Measurements from ENCODE around the gene DPP4.

The DPP4 gene

GRCh38 chr2:162074632-162074895 lies 549 bp upstream of the DPP4 start:
- Histone ChIP-seq H3K4me1 (ENCODE audit: control extremely low read depth in 1 of 4, control insufficient read depth in 4 of 4, insufficient read depth in 4 of 4, low read length in 3 of 4) (peaks cover 0 to 16% (median 13%) of the 10 kb centered on the region in 4 experiments), H3K27me3 (replicated peaks in 2 of 5; ENCODE audit: control insufficient read depth in 4 of 5, insufficient read depth in 5 of 5, low read length in 4 of 5) (peaks cover 0 to 20% (median 8%) of the 10 kb centered on the region in 5 experiments), H3K9me3 (ENCODE audit: control extremely low read depth in 1 of 5, control insufficient read depth in 4 of 5, insufficient read depth in 2 of 5, low read depth in 1 of 5, low read length in 4 of 5) (peaks cover 0 to 9% (median 5%) of the 10 kb centered on the region in 5 experiments), H3K36me3 (ENCODE audit: control insufficient read depth in 4 of 4, insufficient read depth in 4 of 4, low read length in 3 of 4) (no peaks in the 10 kb centered on the region), H3K27ac (ENCODE audit: insufficient read depth in 1 of 2, low read depth in 1 of 2, low read length in 2 of 2, poor library complexity in 1 of 2, severe bottlenecking in 2 of 2) (no peak overlapping the region), H3K4me3 (ENCODE audit: control insufficient read depth in 1 of 7, extremely low read depth in 1 of 7, insufficient read depth in 4 of 7, low read depth in 2 of 7, low read length in 6 of 7) (peak overlapping the region in 6 of 7 experiments; percentile 53 to 81 (median 73))
- CTCF ChIA-PET, result interaction anchor here (1.2 kb wide), 1 partner anchor 13 kb away, joined by 3 read pairs; no protein-coding TSS in a partner anchor
- DNase-seq, result peak in 1 of 3 donors; percentile 8
- POLR2A ChIA-PET, result no interaction called here
- 54% methylated on average over 2 of the region's 2 CpGs for WGBS (ENCODE audit: insufficient coverage)

GRCh38 chr2:162072976-162073887 lies 783 bp downstream of the DPP4 start:
- POLR2A ChIA-PET, result no interaction called here
- WGBS (ENCODE audit: insufficient coverage), result 30% methylated on average over 34 of the region's 37 CpGs
- peaks cover 0 to 2% (median 0%) of the 10 kb centered on the region in 5 experiments for H3K9me3 ChIP-seq (ENCODE audit: control extremely low read depth in 1 of 5, control insufficient read depth in 4 of 5, insufficient read depth in 2 of 5, low read depth in 1 of 5, low read length in 4 of 5)
- CTCF ChIA-PET, result interaction anchor here (1.2 kb wide), 1 partner anchor 14 kb away, joined by 3 read pairs; no protein-coding TSS in a partner anchor
- peak overlapping the region; percentile 37 to 81 (median 67) for H3K4me3 ChIP-seq (ENCODE audit: control insufficient read depth in 1 of 7, extremely low read depth in 1 of 7, insufficient read depth in 4 of 7, low read depth in 2 of 7, low read length in 6 of 7)
- H3K36me3 ChIP-seq (ENCODE audit: control insufficient read depth in 4 of 4, insufficient read depth in 4 of 4, low read length in 3 of 4), result no peaks in the 10 kb centered on the region
- peaks cover 0 to 20% (median 8%) of the 10 kb centered on the region in 5 experiments for H3K27me3 ChIP-seq (replicated peaks in 2 of 5; ENCODE audit: control insufficient read depth in 4 of 5, insufficient read depth in 5 of 5, low read length in 4 of 5)
- peaks cover 0 to 16% (median 13%) of the 10 kb centered on the region in 4 experiments for H3K4me1 ChIP-seq (ENCODE audit: control extremely low read depth in 1 of 4, control insufficient read depth in 4 of 4, insufficient read depth in 4 of 4, low read length in 3 of 4)
- peak; percentile 2 to 29 (median 17) for DNase-seq
- no peak overlapping the region for H3K27ac ChIP-seq (ENCODE audit: insufficient read depth in 1 of 2, low read depth in 1 of 2, low read length in 2 of 2, poor library complexity in 1 of 2, severe bottlenecking in 2 of 2)

- CTCF ChIA-PET, result interaction anchor here (0.9 kb wide), 1 partner anchor 30 kb away, joined by 3 read pairs; no protein-coding TSS in a partner anchor
- POLR2A ChIA-PET, result no interaction called here
- Histone ChIP-seq H3K27me3 (replicated peaks in 2 of 5; ENCODE audit: control insufficient read depth in 4 of 5, insufficient read depth in 5 of 5, low read length in 4 of 5) (peaks cover 0 to 20% (median 8%) of the 10 kb centered on the region in 5 experiments), H3K27ac (ENCODE audit: insufficient read depth in 1 of 2, low read depth in 1 of 2, low read length in 2 of 2, poor library complexity in 1 of 2, severe bottlenecking in 2 of 2) (no peak overlapping the region), H3K9me3 (ENCODE audit: control extremely low read depth in 1 of 5, control insufficient read depth in 4 of 5, insufficient read depth in 2 of 5, low read depth in 1 of 5, low read length in 4 of 5) (no peaks in the 10 kb centered on the region), H3K4me1 (ENCODE audit: control extremely low read depth in 1 of 4, control insufficient read depth in 4 of 4, insufficient read depth in 4 of 4, low read length in 3 of 4) (peaks cover 0 to 16% (median 13%) of the 10 kb centered on the region in 4 experiments), H3K36me3 (ENCODE audit: control insufficient read depth in 4 of 4, insufficient read depth in 4 of 4, low read length in 3 of 4) (no peaks in the 10 kb centered on the region), H3K4me3 (ENCODE audit: control insufficient read depth in 1 of 7, extremely low read depth in 1 of 7, insufficient read depth in 4 of 7, low read depth in 2 of 7, low read length in 6 of 7) (peak overlapping the region in 1 of 7 experiments; percentile 22)
- peak; percentile 1 to 18 (median 13) for DNase-seq
Measured at GRCh38 chr2:162072181-162072702, 1.8 kb downstream of the DPP4 start.

GRCh38 chr2:162071001-162071400 lies 3.0 kb downstream of the DPP4 start:
- Histone ChIP-seq H3K9me3 (ENCODE audit: control extremely low read depth in 1 of 5, control insufficient read depth in 4 of 5, insufficient read depth in 2 of 5, low read depth in 1 of 5, low read length in 4 of 5) (no peaks in the 10 kb centered on the region), H3K4me3 (ENCODE audit: control insufficient read depth in 1 of 7, extremely low read depth in 1 of 7, insufficient read depth in 4 of 7, low read depth in 2 of 7, low read length in 6 of 7) (no peak overlapping the region), H3K4me1 (ENCODE audit: control extremely low read depth in 1 of 4, control insufficient read depth in 4 of 4, insufficient read depth in 4 of 4, low read length in 3 of 4) (peaks cover 0 to 16% (median 13%) of the 10 kb centered on the region in 4 experiments), H3K27ac (ENCODE audit: insufficient read depth in 1 of 2, low read depth in 1 of 2, low read length in 2 of 2, poor library complexity in 1 of 2, severe bottlenecking in 2 of 2) (no peak overlapping the region), H3K27me3 (replicated peaks in 2 of 5; ENCODE audit: control insufficient read depth in 4 of 5, insufficient read depth in 5 of 5, low read length in 4 of 5) (peaks cover 0 to 20% (median 8%) of the 10 kb centered on the region in 5 experiments), H3K36me3 (ENCODE audit: control insufficient read depth in 4 of 4, insufficient read depth in 4 of 4, low read length in 3 of 4) (no peaks in the 10 kb centered on the region)
- ChIA-PET POLR2A (no interaction called here), CTCF (no interaction called here)
- WGBS (ENCODE audit: insufficient coverage), result 100% methylated on average over 2 of the region's 2 CpGs
- DNase-seq, result no peak

GRCh38 chr2:162070228-162070936 lies 3.6 kb downstream of the DPP4 start:
- no peaks in the 10 kb centered on the region for H3K9me3 ChIP-seq (ENCODE audit: control extremely low read depth in 1 of 5, control insufficient read depth in 4 of 5, insufficient read depth in 2 of 5, low read depth in 1 of 5, low read length in 4 of 5)
- H3K4me1 ChIP-seq (ENCODE audit: control extremely low read depth in 1 of 4, control insufficient read depth in 4 of 4, insufficient read depth in 4 of 4, low read length in 3 of 4), result peaks cover 0 to 16% (median 13%) of the 10 kb centered on the region in 4 experiments
- H3K4me3 ChIP-seq (ENCODE audit: control insufficient read depth in 1 of 7, extremely low read depth in 1 of 7, insufficient read depth in 4 of 7, low read depth in 2 of 7, low read length in 6 of 7), result no peak overlapping the region
- POLR2A ChIA-PET, result no interaction called here
- no peak overlapping the region for H3K27ac ChIP-seq (ENCODE audit: insufficient read depth in 1 of 2, low read depth in 1 of 2, low read length in 2 of 2, poor library complexity in 1 of 2, severe bottlenecking in 2 of 2)
- CTCF ChIA-PET, result no interaction called here
- WGBS (ENCODE audit: insufficient coverage), result 89% methylated on average over 1 of the region's 2 CpGs
- DNase-seq, result no peak
- peaks cover 0 to 18% (median 7%) of the 10 kb centered on the region in 5 experiments for H3K27me3 ChIP-seq (replicated peaks in 2 of 5; ENCODE audit: control insufficient read depth in 4 of 5, insufficient read depth in 5 of 5, low read length in 4 of 5)
- H3K36me3 ChIP-seq (ENCODE audit: control insufficient read depth in 4 of 4, insufficient read depth in 4 of 4, low read length in 3 of 4), result no peaks in the 10 kb centered on the region

GRCh38 chr2:162069267-162069903 lies 4.6 kb downstream of the DPP4 start:
- 100% methylated on average over 2 of the region's 4 CpGs for WGBS (ENCODE audit: insufficient coverage)
- ChIA-PET POLR2A (no interaction called here), CTCF (interaction anchor here (2.1 kb wide), 1 partner anchor 9 kb away, joined by 7 read pairs; no protein-coding TSS in a partner anchor)
- Histone ChIP-seq H3K4me3 (ENCODE audit: control insufficient read depth in 1 of 7, extremely low read depth in 1 of 7, insufficient read depth in 4 of 7, low read depth in 2 of 7, low read length in 6 of 7) (no peak overlapping the region), H3K36me3 (ENCODE audit: control insufficient read depth in 4 of 4, insufficient read depth in 4 of 4, low read length in 3 of 4) (no peaks in the 10 kb centered on the region), H3K27me3 (replicated peaks in 2 of 5; ENCODE audit: control insufficient read depth in 4 of 5, insufficient read depth in 5 of 5, low read length in 4 of 5) (peaks cover 0 to 9% (median 0%) of the 10 kb centered on the region in 5 experiments), H3K27ac (ENCODE audit: insufficient read depth in 1 of 2, low read depth in 1 of 2, low read length in 2 of 2, poor library complexity in 1 of 2, severe bottlenecking in 2 of 2) (no peak overlapping the region), H3K9me3 (ENCODE audit: control extremely low read depth in 1 of 5, control insufficient read depth in 4 of 5, insufficient read depth in 2 of 5, low read depth in 1 of 5, low read length in 4 of 5) (no peaks in the 10 kb centered on the region), H3K4me1 (ENCODE audit: control extremely low read depth in 1 of 4, control insufficient read depth in 4 of 4, insufficient read depth in 4 of 4, low read length in 3 of 4) (peaks cover 0 to 13% (median 12%) of the 10 kb centered on the region in 4 experiments)
- no peak for DNase-seq
